GM18505 (cell line): ENCODE results near the gene PFKL.
"Not testable (repeated sequence)": the region's sequence is repeated elsewhere in the genome, so short reads cannot be mapped to it uniquely, and the experiment has no call there.

Experiments
- ATAC-seq: cut with Tn5 transposase; IDR thresholded peaks from one replicate; pipeline ENCODE4 v1.9.1; 2021; ENCODE audit not compliant: unreplicated experiment
- POLR2A ChIP-seq: IDR thresholded peaks from 4 replicates; pipeline ENCODE4 v1.6.1; 2011; ENCODE audit warnings: borderline replicate concordance; ENCODE audit not compliant: insufficient read depth, insufficient read length; ENCODE audit errors: extremely low read depth

Gene PFKL

GRCh38 chr21:44334329-44335030 is 34.6 kb downstream of the PFKL start:
- ATAC-seq = no peak
- TF ChIP-seq POLR2A = no peak

- TF ChIP-seq POLR2A = no peak
- no peak for ATAC-seq
Observed at GRCh38 chr21:44335266-44336059, 35.6 kb downstream of the PFKL start.

DNA sequence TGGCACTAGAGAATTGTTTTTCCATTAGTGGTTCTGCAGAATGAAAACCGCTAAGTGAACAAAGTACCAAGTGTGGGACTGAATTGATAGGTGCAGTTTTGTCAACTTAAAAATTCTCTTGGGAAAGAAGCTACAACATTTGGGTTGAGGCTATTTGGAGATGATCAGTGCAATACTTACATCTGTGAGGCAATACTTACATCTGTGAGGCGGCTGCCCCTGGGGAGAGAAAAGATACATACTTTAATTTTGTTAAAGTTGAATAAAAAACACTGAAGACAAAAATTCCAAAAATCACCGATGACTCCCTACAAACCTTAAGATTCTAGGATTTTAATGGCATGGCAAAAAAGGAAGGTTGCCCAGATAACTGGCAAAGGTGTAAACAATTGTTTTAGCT is 37.6 kb downstream of the PFKL start:
- TF ChIP-seq POLR2A = no peak
- ATAC-seq = no peak

DNA sequence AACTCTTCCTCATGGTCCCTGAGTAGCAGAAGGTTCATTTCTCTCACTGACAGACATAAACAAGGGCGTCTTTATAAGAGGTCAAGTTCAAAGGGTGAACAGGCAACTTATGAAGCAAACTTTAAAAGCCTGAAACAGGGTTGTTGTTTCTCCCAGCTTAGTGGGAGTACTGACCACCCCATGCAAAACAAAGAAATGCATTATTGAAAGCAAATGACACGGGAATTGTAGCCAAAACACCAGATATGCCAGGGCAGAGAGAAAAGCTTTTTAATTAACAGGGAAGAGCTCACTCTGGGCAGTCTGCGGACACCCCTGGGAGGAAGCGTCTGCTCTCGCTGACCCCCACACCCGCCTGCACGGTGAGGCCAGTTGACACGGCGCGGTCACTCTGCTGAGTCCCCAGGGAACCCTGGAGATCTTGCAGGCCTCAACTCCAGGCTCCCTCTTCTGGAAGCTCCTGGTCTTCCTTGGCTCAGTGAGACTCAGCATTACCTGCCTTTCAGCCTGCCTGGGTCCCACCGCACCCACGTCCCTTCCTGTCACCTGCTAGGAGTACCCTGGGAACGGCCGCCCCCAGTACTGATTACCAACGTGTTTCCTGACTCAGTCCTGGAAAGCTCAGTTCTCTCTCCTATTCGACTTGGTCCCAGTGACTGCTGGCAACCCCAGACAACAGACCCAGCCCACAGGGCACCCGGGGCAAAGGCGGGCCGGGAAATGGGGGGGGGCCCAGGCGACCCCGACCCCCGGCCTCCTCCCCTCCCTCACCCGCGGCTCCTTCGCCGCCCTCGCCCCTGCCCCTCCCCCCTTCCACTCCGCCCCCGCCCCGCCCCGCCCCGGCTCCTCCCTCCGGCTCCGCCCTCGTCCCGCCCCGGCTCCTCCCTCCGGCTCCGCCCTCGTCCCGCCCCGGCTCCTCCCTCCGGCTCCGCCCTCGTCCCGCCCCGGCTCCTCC is 38.4 kb downstream of the PFKL start:
- TF ChIP-seq POLR2A = no peak
- ATAC-seq = peak; percentile 16

GRCh38 chr21:44338971-44339910 is 39.4 kb downstream of the PFKL start, which contains the start of gene CFAP410:
CFAP410 (minus strand) TSS chr21:44339390; CDS start chr21:44339194, 196 bp downstream.
- peak; percentile 90 for ATAC-seq
- TF ChIP-seq POLR2A = peak; percentile 95

DNA sequence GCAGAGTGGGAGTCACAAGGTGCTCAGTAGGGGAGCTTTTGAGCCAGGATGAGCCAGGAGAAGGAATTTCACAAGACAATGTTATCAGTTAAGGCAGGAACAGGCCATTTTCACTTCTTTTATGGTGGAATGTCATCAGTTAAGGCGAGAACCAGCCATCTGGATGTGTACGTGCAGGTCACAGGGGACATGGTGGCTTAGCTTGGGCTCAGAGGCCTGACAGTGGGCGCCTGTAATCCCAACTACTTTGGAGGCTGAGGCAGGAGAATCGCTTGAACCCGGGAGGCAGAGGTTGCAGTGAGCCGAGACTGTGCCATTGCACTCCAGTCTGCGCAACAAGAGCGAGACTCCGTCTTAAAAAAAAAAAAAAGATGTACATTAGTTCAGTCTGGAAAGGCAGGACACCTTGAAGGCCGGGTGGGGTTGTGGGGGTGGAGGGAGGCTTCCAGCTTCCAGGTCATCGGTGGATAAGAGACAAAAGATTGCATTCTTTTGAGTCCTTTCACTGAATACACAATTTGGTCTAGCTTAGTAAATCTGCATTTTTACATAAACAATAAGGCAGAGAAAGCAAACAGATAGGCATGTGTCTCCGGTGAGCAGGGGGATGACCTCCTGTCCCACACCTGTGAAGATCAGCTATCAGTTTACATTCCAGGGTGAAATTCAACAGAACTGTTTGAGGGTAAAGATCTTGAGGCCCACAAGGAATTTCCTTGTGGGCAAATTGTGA is 42.0 kb downstream of the PFKL start:
- ATAC-seq = not testable (repeated sequence)

DNA sequence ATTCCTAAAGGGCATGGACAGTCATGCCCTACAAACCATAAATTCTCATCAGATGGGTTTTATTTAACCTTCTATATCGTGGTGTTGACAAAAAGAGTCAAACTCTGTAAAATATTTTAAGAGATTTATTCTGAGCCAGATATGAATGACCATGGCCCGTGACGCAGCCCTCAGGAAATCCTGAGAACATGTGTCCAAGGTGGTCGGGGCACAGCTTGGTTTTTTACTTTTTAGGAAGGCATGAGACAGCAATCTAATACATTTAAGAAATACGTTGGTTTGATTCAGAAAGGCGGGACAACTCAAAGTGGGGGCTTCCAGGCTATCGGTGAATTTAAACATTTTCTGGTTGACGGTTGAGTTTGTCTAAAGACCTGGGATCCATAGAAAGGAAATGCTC is 43.1 kb downstream of the PFKL start:
- ATAC-seq = not testable (repeated sequence)

- no peak for ATAC-seq
- TF ChIP-seq POLR2A = no peak
Observed at GRCh38 chr21:44344541-44345183, 44.8 kb downstream of the PFKL start.

GRCh38 chr21:44345495-44345894 is 45.6 kb downstream of the PFKL start:
- ATAC-seq = no peak
- no peak for TF ChIP-seq POLR2A

DNA sequence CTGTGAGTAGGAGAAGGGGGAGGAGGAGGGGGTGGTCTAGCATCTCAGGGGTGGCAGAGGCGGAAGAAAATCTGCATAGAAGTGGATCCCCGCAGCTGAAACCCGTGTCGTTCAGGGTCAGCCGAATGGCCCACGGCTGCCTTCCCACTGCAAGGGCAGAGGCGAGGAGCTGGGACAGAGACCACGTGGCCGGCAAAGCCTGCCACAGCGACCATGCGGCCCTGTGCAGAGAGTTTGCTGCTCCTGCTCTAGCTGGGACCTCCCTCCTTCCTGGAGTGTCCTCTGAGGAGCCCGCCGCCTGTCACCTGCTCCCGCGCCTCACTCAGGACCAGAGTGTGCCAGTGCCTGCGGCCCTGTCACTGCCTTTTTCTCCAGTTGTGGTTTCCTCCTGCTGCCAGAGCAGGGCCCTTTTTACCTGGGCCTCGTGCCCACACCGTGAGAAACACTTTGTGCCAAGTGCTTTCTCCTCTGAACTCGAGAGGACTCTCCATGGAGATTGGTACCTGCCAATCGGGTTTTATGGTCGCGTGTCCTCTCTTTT is 48.1 kb downstream of the PFKL start:
- no peak for ATAC-seq
- no peak for TF ChIP-seq POLR2A

- no peak for ATAC-seq
- TF ChIP-seq POLR2A = no peak
Observed at GRCh38 chr21:44348861-44349260, 49.0 kb downstream of the PFKL start.
